GM21447 (cell line): ENCODE results near the gene FGF4.

Experiments
- ATAC-seq: cut with Tn5 transposase; IDR thresholded peaks from one replicate; pipeline ENCODE4 v1.9.1; 2021; ENCODE audit not compliant: unreplicated experiment

Gene FGF4

GRCh38 chr11:69775163-69775755 is at the start of gene FGF4:
FGF4 (minus strand) TSS chr11:69775341; CDS start chr11:69775084, 257 bp downstream.
- no peak for ATAC-seq

GRCh38 chr11:69823641-69824265 is 48.6 kb upstream of the FGF4 start:
- no peak for ATAC-seq

GRCh38 chr11:69822676-69823494 is 47.7 kb upstream of the FGF4 start:
- ATAC-seq = no peak

DNA sequence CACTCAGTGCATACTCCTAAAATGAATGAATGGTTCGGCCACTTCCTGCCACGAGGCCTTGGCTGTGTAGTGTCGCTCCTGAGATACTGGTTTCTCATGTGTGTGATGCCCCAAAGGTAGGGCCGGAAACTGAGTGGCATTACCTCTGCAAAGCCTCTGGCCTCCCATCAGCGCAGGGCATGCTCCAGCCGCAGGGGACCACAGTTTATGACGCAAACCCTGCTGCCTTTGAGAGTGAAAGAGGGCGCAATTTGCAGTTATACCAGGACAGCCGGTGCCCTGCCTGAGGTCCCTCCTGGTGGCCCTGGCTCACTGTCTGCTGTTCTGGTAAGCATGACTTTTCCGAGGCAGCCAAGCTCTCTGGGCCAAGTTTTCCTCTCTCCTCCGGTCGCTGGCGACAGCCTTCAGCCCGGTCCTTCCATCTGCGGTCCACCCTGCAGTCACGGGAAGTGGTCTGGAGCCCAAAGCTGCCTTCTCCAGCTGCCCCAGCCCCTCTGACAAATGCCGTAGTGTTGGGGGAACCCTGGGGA is 46.4 kb upstream of the FGF4 start:
- ATAC-seq = no peak

DNA sequence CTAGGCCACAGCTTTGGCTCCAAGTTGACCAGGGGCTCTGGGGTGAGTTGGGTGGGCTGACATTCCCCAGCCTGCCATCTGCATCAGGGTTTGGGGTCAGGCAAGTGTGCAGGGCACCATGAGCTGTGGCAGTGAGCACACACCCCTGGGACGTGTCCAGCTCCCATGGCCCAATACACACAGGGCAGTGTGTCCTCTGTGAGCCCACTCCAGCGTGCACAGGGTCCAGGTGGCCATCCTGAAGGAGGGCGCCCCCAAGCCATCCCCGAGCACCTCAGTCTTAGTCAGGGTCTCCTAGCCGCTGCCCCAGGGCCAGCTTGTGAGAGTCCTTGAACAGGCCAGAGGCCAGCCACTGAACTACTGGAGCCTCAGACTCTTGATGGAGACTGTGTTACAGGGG is 45.3 kb upstream of the FGF4 start:
- ATAC-seq = no peak

- no peak for ATAC-seq
Measured at GRCh38 chr11:69819541-69820070, 44.5 kb upstream of the FGF4 start.

GRCh38 chr11:69818603-69819441 is 43.7 kb upstream of the FGF4 start, which contains the start of gene FGF3:
FGF3 (minus strand) TSS chr11:69819416; CDS start chr11:69818933, 483 bp downstream.
- no peak for ATAC-seq

- no peak for ATAC-seq
Measured at GRCh38 chr11:69818231-69818602, 43.1 kb upstream of the FGF4 start.

DNA sequence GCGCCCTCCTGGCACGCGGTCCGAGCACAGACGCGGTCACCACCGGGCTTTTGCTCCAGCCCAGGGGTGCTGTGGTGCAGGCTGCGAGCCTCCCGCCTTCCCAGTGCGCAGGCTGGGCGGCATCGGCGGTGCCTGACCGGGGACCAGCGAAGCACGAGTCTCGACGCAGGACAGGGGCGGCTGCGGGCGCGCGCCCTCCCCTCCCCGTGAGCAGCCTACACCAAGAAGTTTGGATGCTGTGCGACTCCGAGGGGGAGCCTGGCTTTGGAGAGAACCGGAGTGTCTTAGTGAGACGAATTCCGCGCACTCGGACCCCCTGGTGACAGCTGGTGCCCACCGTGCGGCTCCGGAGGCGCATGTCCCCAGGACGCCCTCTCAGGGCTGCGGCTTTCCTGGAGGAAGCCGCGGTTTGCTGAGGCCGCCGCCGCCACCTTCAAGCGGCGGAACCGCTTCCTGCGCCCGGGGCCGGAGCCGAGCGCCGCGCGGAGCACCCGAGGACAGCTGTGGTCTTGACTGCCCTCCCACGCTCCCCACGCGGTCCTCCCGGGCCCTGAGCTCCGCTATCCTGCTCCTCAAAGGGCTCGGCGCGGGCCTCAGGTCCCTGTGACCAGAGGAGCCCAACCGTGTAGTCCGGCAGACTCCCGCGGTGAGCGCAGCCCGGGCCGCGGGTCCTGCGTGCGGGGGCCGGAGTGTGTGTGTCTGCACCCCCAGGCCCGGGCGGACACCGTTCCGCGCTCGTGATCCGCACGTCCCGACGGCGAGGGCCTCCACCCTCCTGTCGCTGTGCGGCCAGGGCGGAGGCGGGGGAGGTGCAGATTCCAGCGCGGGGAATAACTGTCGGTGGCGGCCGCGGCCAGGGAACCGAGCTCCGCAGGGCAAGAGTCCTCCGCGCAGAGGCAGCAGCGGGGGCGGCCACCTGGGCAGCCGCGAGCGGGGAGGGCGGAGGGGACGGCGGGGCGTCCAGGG is 42.4 kb upstream of the FGF4 start:
- no peak for ATAC-seq

DNA sequence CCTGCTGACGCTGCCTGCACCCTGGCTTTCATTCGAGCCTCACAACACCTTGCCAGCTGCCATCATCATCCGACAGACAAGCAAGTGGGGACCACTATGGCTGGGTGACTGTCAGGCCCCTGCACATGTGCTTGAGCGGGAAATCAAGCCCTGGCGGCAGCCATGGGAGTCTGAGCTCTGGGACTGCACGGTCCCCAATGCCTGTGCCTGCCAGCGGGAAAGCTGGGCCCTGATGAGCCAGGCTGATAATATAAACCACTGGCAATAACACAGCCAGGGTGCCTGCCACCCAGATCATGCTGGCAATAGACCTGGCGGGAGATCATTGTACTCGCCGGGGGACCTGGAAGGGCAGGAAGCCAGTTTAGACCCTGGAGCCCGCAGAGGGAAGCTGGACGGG is 41.5 kb upstream of the FGF4 start:
- ATAC-seq = no peak

DNA sequence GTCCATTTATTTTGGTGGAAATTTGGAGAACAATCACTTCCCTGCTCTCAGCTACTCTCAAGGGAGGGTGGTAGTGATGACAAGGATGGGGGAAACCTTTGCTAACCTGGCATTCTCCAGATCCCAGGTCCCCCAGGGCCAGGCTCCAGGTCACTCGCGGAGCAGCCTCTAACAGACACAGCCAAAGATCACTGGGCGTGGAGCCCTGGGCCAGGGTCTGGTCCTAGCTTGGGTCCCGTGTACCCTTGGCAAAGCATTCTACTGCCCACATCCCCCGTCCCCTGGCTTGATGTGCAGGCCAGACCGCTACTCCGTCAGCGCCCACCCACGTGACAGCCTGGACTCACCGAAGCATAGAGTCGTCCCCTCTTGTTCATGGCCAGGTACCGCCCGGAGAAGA is 40.8 kb upstream of the FGF4 start:
- no peak for ATAC-seq

- no peak for ATAC-seq
Measured at GRCh38 chr11:69814902-69815301, 39.8 kb upstream of the FGF4 start.

DNA sequence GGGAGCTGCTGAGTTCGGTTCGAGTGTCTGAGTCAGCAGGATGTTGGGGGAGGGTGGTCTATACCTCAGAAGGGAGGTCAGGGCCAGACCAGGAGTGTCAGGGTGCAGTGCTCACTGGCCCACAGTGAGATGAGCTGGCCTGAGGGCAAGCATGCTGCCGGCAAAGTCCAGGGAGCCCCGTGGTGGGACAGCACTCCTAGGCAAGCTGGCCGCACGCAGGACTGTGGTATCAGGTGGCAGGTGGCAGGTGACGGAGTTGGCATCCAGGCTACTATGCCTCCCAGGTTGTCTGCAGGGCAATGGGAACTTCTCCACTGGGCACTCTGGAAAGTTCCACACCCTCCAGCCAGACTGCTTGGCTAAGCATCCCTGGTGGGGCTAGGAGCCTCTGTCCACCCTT is 39.3 kb upstream of the FGF4 start:
- ATAC-seq = no peak

DNA sequence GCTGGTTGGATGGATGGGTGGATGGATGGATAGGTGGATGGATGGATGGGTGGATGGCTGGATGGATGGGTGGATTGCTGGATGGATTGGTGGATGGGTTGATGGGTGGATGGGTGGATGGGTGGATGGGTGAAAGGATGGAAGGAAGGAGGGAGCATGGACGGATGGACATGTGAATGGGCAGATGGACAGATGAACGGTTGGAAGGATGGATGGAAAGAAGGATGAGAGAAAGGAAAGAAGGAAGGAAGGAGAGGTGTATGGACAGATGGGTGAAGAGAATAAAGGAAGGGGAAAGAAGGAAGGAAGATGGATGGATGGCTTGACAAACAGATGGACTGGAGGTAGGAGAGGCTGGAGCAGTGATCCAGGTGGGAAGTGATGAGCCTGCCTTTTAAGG is 38.7 kb upstream of the FGF4 start:
- ATAC-seq = no peak

GRCh38 chr11:69812946-69813345 is 37.8 kb upstream of the FGF4 start:
- ATAC-seq = no peak

GRCh38 chr11:69812256-69812655 is 37.1 kb upstream of the FGF4 start:
- ATAC-seq = no peak

DNA sequence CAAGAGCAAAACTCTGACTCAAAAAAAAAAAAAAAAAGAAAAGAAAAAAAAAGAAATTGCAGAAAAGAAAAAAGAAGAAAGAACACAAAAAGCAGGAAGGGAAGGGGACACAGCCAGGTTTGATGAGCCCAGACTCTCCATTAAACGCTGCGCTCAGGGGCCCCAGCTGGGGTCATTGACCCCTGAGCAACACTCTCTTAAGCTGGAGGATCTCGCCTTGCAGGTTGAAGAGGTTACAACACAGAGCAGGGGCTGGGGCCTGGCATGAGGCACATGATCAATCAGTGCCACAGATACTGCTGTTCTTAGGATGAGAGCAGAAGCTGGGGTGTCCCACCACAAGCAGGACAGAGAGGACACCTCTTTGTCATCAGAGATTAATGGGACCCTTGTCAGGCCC is 36.3 kb upstream of the FGF4 start:
- no peak for ATAC-seq

DNA sequence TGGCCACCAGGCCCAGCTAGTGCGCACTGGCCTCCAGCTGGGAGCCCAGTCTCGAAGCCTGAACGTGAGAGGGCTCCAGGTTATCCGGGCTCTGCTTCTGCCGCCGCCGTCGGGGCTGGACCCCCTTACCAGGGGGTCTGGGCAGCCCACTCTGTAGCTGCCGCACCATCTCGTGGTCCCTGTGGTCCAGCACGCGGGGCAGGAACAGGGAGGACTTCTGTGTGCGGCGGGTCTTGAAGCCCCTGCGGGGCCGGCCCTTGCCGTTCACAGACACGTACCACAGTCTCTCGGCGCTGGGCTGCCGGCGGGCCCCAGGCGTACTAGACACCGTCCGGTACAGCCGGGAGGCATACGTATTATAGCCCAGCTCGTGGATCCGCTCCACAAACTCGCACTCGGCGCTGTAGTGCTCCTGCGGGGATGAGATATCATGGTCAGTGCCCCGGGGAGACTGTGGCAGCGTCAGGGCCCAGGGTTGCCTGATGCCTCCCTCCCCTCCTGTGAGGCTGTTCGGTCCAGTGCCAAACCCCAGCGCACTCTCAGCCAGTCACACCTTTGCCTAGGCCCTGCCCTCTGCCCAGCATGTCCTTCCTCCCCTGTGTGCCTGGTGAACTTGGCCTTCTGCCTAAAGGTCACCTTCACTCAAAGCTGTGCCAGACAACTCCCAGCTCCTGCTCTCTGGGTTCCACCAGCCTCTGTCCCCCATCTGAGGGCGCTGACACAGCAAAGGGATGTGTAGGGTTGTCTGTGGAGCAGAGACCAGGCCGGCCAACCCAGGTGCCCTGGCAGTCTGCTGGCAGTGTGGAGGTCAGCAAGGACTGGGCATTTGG is 35.4 kb upstream of the FGF4 start:
- no peak for ATAC-seq

DNA sequence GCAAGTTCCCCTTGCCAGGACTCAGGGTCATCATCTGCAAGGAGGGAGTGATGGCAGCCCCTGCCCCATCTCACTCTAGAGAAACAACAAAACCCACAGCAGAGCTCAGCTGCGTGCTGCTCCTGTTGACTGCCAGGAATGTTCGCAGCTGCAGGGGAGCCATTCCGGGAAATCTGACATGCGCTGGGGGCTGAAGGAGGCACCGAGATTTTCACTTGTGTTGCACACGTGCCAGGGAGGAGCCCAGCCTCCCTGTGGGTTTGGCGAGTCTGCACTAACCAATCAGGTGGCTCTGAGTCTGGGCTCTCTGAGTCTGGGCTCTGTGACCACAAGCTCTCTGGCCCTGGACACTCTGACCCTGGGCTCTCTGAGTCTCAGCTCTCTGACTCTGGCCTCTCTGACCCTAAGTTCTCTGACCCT is 33.5 kb upstream of the FGF4 start:
- no peak for ATAC-seq
